HFF-Myc (cell line): ENCODE data around the gene PRDM15.

Experiments used
- DNase-seq: peaks from one replicate; pipeline ENCODE4 v3.0.0-alpha.2; 2011; ENCODE audit warnings: low read depth; ENCODE audit errors: extremely low read depth
- H3K4me3 ChIP-seq: replicated peaks from 2 replicates; pipeline ENCODE4 v1.5.1; 2011; ENCODE audit warnings: low read depth, mild to moderate bottlenecking, control low read depth, low read length
- TF ChIP-seq, protein P1 (sequence below): IDR thresholded peaks from 2 replicates; pipeline ENCODE4 v1.5.1; 2012; ENCODE audit warnings: mild to moderate bottlenecking, low read depth, low read length, control low read depth; ENCODE audit errors: missing control alignments

The PRDM15 gene

DNA sequence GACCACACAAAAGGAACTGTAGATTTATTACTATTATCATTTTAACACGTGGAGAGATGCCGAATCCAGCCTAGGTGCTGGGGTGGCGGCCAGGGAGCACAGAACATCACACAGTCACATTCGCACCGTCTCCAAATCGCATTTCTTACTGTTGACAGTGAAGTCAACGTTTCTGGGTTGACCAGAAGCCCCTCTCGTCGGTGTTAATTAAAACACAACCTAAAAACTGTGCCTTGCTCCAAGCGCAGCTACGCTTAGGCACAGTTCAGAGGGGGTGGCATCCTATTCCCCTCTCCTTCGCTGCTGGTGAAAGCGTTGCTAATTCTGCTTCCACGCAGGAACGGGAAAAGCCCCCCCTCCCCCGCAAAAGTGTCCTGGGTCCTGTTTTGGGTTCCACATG is 116.4 kb downstream of the PRDM15 start:
- H3K4me3 ChIP-seq, result no peak overlapping the region
- no peak for DNase-seq
- TF ChIP-seq, protein P1, sequence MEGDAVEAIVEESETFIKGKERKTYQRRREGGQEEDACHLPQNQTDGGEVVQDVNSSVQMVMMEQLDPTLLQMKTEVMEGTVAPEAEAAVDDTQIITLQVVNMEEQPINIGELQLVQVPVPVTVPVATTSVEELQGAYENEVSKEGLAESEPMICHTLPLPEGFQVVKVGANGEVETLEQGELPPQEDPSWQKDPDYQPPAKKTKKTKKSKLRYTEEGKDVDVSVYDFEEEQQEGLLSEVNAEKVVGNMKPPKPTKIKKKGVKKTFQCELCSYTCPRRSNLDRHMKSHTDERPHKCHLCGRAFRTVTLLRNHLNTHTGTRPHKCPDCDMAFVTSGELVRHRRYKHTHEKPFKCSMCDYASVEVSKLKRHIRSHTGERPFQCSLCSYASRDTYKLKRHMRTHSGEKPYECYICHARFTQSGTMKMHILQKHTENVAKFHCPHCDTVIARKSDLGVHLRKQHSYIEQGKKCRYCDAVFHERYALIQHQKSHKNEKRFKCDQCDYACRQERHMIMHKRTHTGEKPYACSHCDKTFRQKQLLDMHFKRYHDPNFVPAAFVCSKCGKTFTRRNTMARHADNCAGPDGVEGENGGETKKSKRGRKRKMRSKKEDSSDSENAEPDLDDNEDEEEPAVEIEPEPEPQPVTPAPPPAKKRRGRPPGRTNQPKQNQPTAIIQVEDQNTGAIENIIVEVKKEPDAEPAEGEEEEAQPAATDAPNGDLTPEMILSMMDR, result no peak

DNA sequence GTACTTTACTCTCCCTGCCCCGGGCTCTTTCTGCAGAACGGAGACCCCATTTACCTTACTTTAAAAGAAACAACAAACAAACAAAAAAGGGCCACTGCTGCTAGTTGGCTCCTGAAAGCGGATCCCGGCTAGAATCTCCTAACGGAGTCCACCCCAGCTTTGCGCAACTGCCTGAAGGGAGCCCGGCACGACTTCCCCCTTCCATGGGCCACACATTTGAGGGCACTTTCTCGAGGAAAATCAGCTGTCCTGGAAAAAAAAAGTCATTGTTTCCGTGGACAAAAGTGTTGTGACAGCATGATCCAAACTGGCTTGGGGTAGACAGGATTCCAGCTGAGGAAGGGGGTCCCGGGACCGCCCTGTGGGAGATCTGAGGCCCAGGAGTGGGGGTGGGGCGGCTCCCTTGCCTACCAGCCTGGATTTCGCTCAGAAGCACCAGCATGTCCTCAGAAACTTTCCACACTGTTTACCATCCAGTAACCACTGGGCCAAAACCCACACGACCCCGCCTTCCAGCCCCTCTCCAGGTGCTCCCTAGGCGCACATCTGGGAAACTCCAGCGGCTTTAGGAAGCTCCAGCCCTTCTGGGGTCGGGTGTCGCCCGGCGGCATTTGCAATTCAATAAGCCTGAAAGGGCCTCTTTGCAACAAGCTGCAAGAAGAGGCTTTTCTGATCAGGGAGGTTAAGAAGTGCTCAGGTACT is 117.1 kb downstream of the PRDM15 start:
- TF ChIP-seq, protein P1, result no peak
- H3K4me3 ChIP-seq, result no peak overlapping the region
- no peak for DNase-seq

DNA sequence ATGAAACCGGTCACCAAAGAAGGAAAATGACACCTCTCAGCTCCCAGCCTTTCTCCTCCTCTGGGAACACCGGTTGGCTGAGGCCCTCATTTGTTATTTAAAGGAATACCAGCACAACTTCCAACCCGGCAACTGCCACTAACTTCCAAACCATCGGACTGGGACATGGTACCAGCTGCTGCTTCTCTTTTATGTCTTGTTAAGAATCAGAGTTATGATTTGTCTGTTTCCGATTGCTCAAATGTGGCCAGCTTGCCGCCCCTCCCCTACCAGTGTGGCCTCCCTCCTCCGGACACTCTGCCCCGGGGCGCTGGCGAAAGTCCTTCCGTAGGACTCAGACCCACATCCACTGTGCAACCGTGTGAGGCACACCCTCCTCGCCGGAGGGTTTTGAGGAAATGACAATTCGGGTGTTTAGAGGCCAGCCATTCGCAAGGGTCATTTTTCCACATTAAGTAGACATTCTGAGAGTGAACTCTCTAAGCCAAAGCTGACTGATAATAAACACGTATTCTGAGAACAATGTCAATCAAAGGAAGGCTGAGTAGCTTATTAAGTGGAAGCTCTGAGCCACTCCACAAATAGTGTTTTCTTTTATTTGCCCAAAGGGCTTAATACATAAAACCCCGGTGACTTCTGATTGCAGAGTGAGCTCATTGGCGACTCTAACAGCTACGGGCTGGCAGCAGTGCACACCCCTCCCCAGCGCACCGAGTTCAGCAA is 117.8 kb downstream of the PRDM15 start:
- H3K4me3 ChIP-seq, result no peak overlapping the region
- DNase-seq, result no peak
- TF ChIP-seq, protein P1, result no peak

DNA sequence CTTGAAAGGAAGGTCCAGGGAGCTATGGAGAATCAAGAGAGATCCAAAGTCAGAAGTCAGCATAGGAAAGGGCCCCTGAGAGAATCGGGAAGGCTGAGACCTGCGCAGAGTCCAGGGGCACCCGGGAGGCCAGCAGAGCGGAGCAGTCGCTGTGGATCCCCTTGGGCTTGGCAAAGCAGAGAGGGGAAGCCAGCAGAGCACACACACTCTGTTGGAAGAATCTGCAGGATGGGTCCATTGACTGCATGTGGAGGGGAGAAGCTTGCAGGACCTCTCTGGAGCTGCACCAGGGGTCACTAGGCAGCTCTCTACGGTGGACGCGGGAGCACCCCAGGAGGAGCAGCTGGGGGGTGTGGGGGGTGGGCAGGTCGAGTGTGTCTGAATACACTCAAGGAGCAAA is 118.7 kb downstream of the PRDM15 start:
- DNase-seq, result no peak
- H3K4me3 ChIP-seq, result no peak overlapping the region
- TF ChIP-seq, protein P1, result no peak

DNA sequence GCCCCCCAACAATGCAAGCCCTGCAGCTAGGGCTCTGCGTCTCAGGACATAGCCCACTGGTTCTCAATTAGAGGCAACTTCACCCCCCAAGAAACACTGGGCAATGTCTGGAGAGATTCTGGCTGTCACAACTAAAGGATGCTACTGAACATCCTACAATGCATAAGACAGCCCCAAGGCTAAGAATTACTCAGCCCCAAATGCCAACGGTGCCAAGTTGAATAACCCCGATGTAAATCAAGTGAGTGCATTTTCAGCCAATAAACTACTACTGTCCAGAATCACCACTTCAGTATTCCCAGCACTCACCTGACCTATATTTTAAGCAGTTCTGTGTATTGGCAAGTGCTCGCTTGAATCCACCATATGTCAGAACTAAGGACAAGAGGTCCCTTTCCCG is 119.2 kb downstream of the PRDM15 start:
- H3K4me3 ChIP-seq, result no peak overlapping the region
- TF ChIP-seq, protein P1, result no peak
- DNase-seq, result no peak

DNA sequence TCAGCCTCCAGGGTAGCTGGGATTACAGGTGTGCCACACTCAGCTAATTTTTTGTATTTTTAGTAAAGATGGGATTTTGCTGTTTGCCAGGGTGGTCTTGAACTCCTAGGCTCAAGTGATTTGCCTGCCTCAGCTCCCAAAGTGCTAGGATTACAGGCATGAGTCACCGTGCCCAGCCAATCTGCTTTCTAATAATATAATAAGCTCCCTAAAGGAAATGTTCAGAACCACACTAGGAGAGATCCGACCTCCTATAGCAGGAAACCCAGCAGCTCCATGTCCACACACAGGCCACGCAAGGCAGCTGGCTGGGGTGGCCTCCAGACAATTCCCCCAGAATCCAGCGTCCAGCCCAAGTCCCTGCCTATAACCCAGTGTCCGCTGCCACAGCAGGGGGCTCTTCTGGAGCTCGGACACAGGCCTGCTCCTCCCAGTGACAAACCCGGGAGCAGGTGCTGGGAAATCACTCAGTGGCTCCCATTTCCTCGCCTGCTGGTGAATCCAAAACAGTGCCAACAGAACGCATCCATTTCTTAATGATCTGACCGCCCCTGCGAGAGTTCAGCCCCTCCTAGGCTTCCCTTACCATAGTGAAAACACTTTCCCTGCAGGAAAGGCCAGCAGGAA is 119.8 kb downstream of the PRDM15 start:
- TF ChIP-seq, protein P1, result no peak
- no peak overlapping the region for H3K4me3 ChIP-seq
- DNase-seq, result no peak
